HepG2 (cell line): Measurements from ENCODE around the gene EYA3. TPM values are rescaled to one million over a fixed set of nuclear protein-coding genes. Genes with fewer than 3 reads are reported as not detected.
"Not testable (repeated sequence)": the region's sequence is repeated elsewhere in the genome, so short reads cannot be mapped to it uniquely, and the experiment has no call there.

Source experiments
- ATAC-seq: fragments of 200-7000 bp; cut with Tn5 transposase; 3 replicates; pipeline ENCODE4 v1.9.1; 2020; ENCODE audit warnings: mild to moderate bottlenecking, moderate library complexity
- BruUV-seq: library from RNA; stranded (reverse); fragments of 400-500 nt; replicated peaks from 2 replicates; lab custom pipeline; 2021; lab: Mats Ljungman, UMichigan
- CTCF ChIA-PET: fragments of 300-600 bp; formaldehyde crosslinking; extraction: SDS; loops from one replicate; lab custom pipeline; 2021; ENCODE audit warnings: low total read pairs, inconsistent platforms, low intra/inter-chr PET ratio; lab: Yijun Ruan, JAX
- POLR2A ChIA-PET: fragments of 350-600 bp; sonication (Branson Sonifier 250); formaldehyde crosslinking; loops from one replicate; lab custom pipeline; 2020; ENCODE audit warnings: antibody characterized with exemption, inconsistent platforms; lab: Yijun Ruan, JAX
- DNase-seq: peaks from one replicate; pipeline ENCODE4 v3.0.0-alpha.2; 2015; ENCODE audit warnings: low spot score
- FAIRE-seq: peaks from 3 replicates; lab custom pipeline; 2011; peaks lifted over from hg19 to GRCh38; lab: Jason Lieb, UNC
- H2AFZ ChIP-seq: one replicate; pipeline ENCODE4 v1.6.1; 2011; ENCODE audit warnings: low read length, inconsistent platforms
- H3K27ac ChIP-seq: fragments of 300-600 bp; 3 replicates; pipeline ENCODE4 v1.8.0; 2011; ENCODE audit warnings: mixed run types, mild to moderate bottlenecking, mixed read lengths, low read length, inconsistent platforms; ENCODE audit not compliant: insufficient read depth; ENCODE audit errors: extremely low read length
- H3K27me3 ChIP-seq, 2 experiments: fragments of 200-600 bp in 1 of 2; 2 replicates in 1 of 2; 3 replicates in 1 of 2; pipeline versions ENCODE4 v1.6.0 to v1.8.0; 2011; ENCODE audit warnings: low read length in 2 of 2, mild to moderate bottlenecking in 2 of 2, moderate library complexity in 2 of 2, inconsistent platforms in 1 of 2; ENCODE audit not compliant: insufficient read depth in 2 of 2, control insufficient read depth in 1 of 2
- H3K36me3 ChIP-seq, 2 experiments: fragments of 200-600 bp in 1 of 2; replicated peaks in 1 of 2; 2 replicates in 1 of 2; 3 replicates in 1 of 2; pipeline versions ENCODE4 v1.5.1 to v1.8.0; 2011; ENCODE audit warnings: low read length in 2 of 2, inconsistent platforms in 1 of 2; ENCODE audit not compliant: insufficient read depth in 2 of 2, control insufficient read depth in 1 of 2
- H3K4me1 ChIP-seq: 2 replicates; pipeline ENCODE4 v1.5.1; 2012; ENCODE audit warnings: low read length, inconsistent platforms; ENCODE audit not compliant: insufficient read depth
- H3K4me2 ChIP-seq: 2 replicates; pipeline ENCODE4 v1.6.0; 2011; ENCODE audit warnings: low read depth, low read length, inconsistent platforms
- H3K4me3 ChIP-seq, 3 experiments: fragments of 200-600 bp in 1 of 3; sonication (generic), shearing (Covaris generic) in 1 of 3; replicated peaks in 1 of 3; 2 replicates each; pipeline ENCODE4 v1.5.1; 2011 to 2016; ENCODE audit warnings: low read length in 3 of 3, inconsistent platforms in 2 of 3, low read depth in 2 of 3, mild to moderate bottlenecking in 2 of 3, control low read depth in 1 of 3, mixed read lengths in 1 of 3; ENCODE audit not compliant: insufficient read depth in 1 of 3
- H3K79me2 ChIP-seq: one replicate; pipeline ENCODE4 v1.6.1; 2011; ENCODE audit warnings: low read length, inconsistent platforms; ENCODE audit not compliant: insufficient read depth
- H3K9ac ChIP-seq: 2 replicates; pipeline ENCODE4 v1.6.0; 2011; ENCODE audit warnings: mild to moderate bottlenecking, low read depth, low read length, inconsistent platforms; ENCODE audit not compliant: insufficient read depth
- H3K9me3 ChIP-seq: 2 replicates; pipeline ENCODE4 v1.5.1; 2012; ENCODE audit warnings: mild to moderate bottlenecking, low read length
- H4K20me1 ChIP-seq: 2 replicates; pipeline ENCODE4 v1.6.0; 2011; ENCODE audit warnings: inconsistent platforms, mild to moderate bottlenecking, low read length, moderate library complexity; ENCODE audit not compliant: insufficient read depth
- CREM ChIP-seq, 2 experiments: sonication (generic) in 1 of 2; formaldehyde crosslinking in 1 of 2; IDR thresholded peaks; 2 replicates each; pipeline versions ENCODE4 v1.4.0 to v1.6.1; 2016 to 2020; ENCODE audit warnings: antibody characterized with exemption in 1 of 2, mild to moderate bottlenecking in 1 of 2, missing genetic modification reagents in 1 of 2
- FOXP1 ChIP-seq, 2 experiments: fragments of 450-650 bp in 1 of 2; IDR thresholded peaks; 2 replicates each; pipeline ENCODE4 v1.6.1; 2017 to 2018; ENCODE audit warnings: antibody characterized with exemption in 1 of 2
- HNF4G ChIP-seq, 2 experiments: sonication (generic) in 1 of 2; formaldehyde crosslinking in 1 of 2; IDR thresholded peaks; 2 replicates each; pipeline versions ENCODE4 v1.4.0 to v1.6.1; 2011 to 2020; ENCODE audit warnings: borderline replicate concordance in 2 of 2, low read depth in 2 of 2, mild to moderate bottlenecking in 2 of 2, low read length in 1 of 2, missing genetic modification reagents in 1 of 2, moderate library complexity in 1 of 2
- ISX ChIP-seq: sonication (generic); formaldehyde crosslinking; conservative IDR thresholded peaks from 2 replicates; pipeline ENCODE4 v1.5.0; 2020; ENCODE audit warnings: missing genetic modification reagents
- LCORL ChIP-seq, 2 experiments: fragments of 450-650 bp in 1 of 2; sonication (generic) in 1 of 2; formaldehyde crosslinking in 1 of 2; IDR thresholded peaks; 2 replicates each; pipeline versions ENCODE4 v1.5.0 to v1.6.1; 2017 to 2020; ENCODE audit warnings: antibody characterized with exemption in 1 of 2, missing genetic modification reagents in 1 of 2
- PRMT3 ChIP-seq: sonication (generic); formaldehyde crosslinking; IDR thresholded peaks from 2 replicates; pipeline ENCODE4 v1.8.1; 2022; ENCODE audit warnings: low read depth, mild to moderate bottlenecking, moderate library complexity, missing genetic modification reagents, borderline replicate concordance
- RARA ChIP-seq: IDR thresholded peaks from 2 replicates; pipeline ENCODE4 v1.6.1; 2016; ENCODE audit warnings: missing genetic modification reagents, missing compliant biosample characterization
- SIN3B ChIP-seq: fragments of 150-350 bp; IDR thresholded peaks from 2 replicates; pipeline ENCODE4 v1.6.1; 2014; ENCODE audit warnings: low read length
- SNAPC2 ChIP-seq: sonication (generic); formaldehyde crosslinking; IDR thresholded peaks from 2 replicates; pipeline ENCODE4 v1.8.1; 2022; ENCODE audit warnings: mild to moderate bottlenecking, missing genetic modification reagents
- ZBTB42 ChIP-seq: sonication (generic); formaldehyde crosslinking; IDR thresholded peaks from 2 replicates; pipeline ENCODE4 v1.5.0; 2020; ENCODE audit warnings: mild to moderate bottlenecking, missing genetic modification reagents
- ZFAT ChIP-seq: sonication (generic); formaldehyde crosslinking; conservative IDR thresholded peaks from 2 replicates; pipeline ENCODE4 v1.8.1; 2023; ENCODE audit warnings: missing genetic modification reagents, inconsistent platforms
- ZNF780A ChIP-seq: sonication (generic); formaldehyde crosslinking; IDR thresholded peaks from 2 replicates; pipeline ENCODE4 v1.8.0; 2022; ENCODE audit warnings: mild to moderate bottlenecking, missing genetic modification reagents, moderate library complexity
- ZSCAN12 ChIP-seq: sonication (generic); formaldehyde crosslinking; IDR thresholded peaks from 2 replicates; pipeline ENCODE4 v1.9.0; 2021; ENCODE audit warnings: mild to moderate bottlenecking, missing genetic modification reagents
- ZSCAN31 ChIP-seq: sonication (generic); formaldehyde crosslinking; IDR thresholded peaks from 2 replicates; pipeline ENCODE4 v1.5.0; 2020; ENCODE audit warnings: low read depth, mild to moderate bottlenecking, missing genetic modification reagents
- WGBS: methylation state at CpG from one replicate; pipeline ENCODE4 v1.1.6; 2017; ENCODE audit warnings: low lambda C conversion rate; 5-methylcytosine and 5-hydroxymethylcytosine counted together
- in situ Hi-C: cut with HindIII; loops from 2 replicates; pipeline ENCODE4 v1.10.0; 2017; ENCODE audit warnings: low pct_unique_long_range_greater_than_20kb; ENCODE audit not compliant: extremely low pct_ligation_motif_present
- intact Hi-C: fragments of 100-400 bp; cut with micrococcal nuclease; formaldehyde crosslinking; loops from one replicate; pipeline ENCODE4 v1.10.0; 2022; ENCODE audit not compliant: unreplicated experiment
- polyA plus RNA-seq, 8 experiments: library from polyadenylated mRNA; depleted of rRNA in 3 of 8; stranded (reverse) in 7 of 8; unstranded in 1 of 8; fragments of >200 nt; fragmentation: Illumina TruSeq in 4 of 8; extraction: Trizol in 4 of 8; gene quantifications; 2 replicates each; pipeline versions ENCODE4 v1.2.1 to v1.2.3, GENCODE V29; 2011 to 2016; ENCODE audit warnings: low read depth in 4 of 8, missing spikeins in 1 of 8, mixed read lengths in 1 of 8; ENCODE audit not compliant: insufficient read depth in 1 of 8
- total RNA-seq, 5 experiments: library from RNA; depleted of rRNA; stranded (reverse); fragments of >200 nt; fragmentation: Illumina TruSeq; extraction: Trizol; gene quantifications; 2 replicates each; pipeline ENCODE4 v1.2.3, GENCODE V29; 2016; ENCODE audit warnings: low read depth in 1 of 5
- TF ChIP-seq, protein P1 (sequence below): sonication (generic); formaldehyde crosslinking; IDR thresholded peaks from 2 replicates; pipeline ENCODE4 v1.4.0; 2020; ENCODE audit warnings: missing genetic modification reagents

EYA3 gene
- total and polyA plus RNA-seq, 2 of the 13 experiments (the other 11 are each of a cell fraction or from before 2014, with no cell fraction given): 13.9 to 19.7 TPM

GRCh38 chr1:28003117-28003516 lies 85.3 kb downstream of the EYA3 start:
- CTCF ChIA-PET; H4K20me1 ChIP-seq; H3K27ac ChIP-seq; H2AFZ ChIP-seq; H3K9ac ChIP-seq; BruUV-seq; POLR2A ChIA-PET; H3K4me1 ChIP-seq; H3K4me2 ChIP-seq; DNase-seq; H3K9me3 ChIP-seq; in situ Hi-C loops; H3K79me2 ChIP-seq; H3K4me3 ChIP-seq; H3K27me3 ChIP-seq; ATAC-seq; FAIRE-seq; intact Hi-C loops; TF ChIP-seq FOXP1 (CRISPR knock-in tag; IDR thresholded peaks at IDR 0.05): not testable (repeated sequence)
- peaks cover 5 to 28% of the 10 kb centered on the region in 2 experiments; a peak in 3 of 5 replicates for H3K36me3 ChIP-seq
- TF ChIP-seq FOXP1 (IDR thresholded peaks at IDR 0.05): peak; percentile 84
- WGBS: 99% methylated on average over 8 of the region's 8 CpGs

DNA sequence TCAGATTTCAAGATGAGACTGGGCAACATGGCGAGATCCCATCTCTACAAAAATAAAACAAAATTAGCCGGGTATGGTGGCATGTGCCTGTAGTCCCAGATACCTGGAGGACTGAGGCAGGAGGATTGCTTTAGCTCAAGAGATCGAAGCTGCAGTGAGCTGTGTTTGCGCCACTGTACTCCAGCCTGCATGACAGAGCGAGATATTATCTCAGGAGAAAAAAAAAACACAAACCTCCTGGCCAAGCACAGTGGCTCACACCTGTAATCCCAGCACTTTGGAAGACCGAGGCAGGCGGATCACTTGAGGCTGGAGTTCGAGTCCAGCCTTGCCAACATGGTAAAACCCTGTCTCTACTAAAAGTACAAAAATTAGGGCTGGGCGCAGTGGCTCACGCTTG lies 85.8 kb downstream of the EYA3 start:
- intact Hi-C loops (no loop called here), in situ Hi-C loops (no loop called here)
- no TSS peak for BruUV-seq
- Histone ChIP-seq H3K4me3 (no peak overlapping the region), H3K4me2 (no peak overlapping the region), H3K79me2 (no peaks in the 10 kb centered on the region), H4K20me1 (no peaks in the 10 kb centered on the region), H3K4me1 (no peaks in the 10 kb centered on the region), H3K9me3 (no peaks in the 10 kb centered on the region), H2AFZ (no peak overlapping the region), H3K36me3 (peaks cover 5 to 34% of the 10 kb centered on the region in 2 experiments; a peak in 3 of 5 replicates), H3K9ac (no peak overlapping the region), H3K27me3 (no peaks in the 10 kb centered on the region), H3K27ac (no peak overlapping the region)
- ChIA-PET POLR2A (no interaction called here), CTCF (no interaction called here)
- ATAC-seq (no peak), FAIRE-seq (no peak), DNase-seq (no peak)
- 99% methylated on average over 10 of the region's 10 CpGs for WGBS
- no peak for TF ChIP-seq ZSCAN12
- no peak for TF ChIP-seq ZSCAN31
- TF ChIP-seq ZBTB42 (CRISPR knock-in tag): no peak
- TF ChIP-seq RARA (CRISPR knock-in tag): no peak
- TF ChIP-seq CREM (IDR thresholded peaks at IDR 0.05): no peak
- no peak for TF ChIP-seq CREM (CRISPR knock-in tag; IDR thresholded peaks at IDR 0.05)
- no peak for TF ChIP-seq HNF4G (IDR thresholded peaks at IDR 0.05; ENCODE audit: borderline replicate concordance, low read depth, low read length)
- TF ChIP-seq HNF4G (CRISPR knock-in tag; IDR thresholded peaks at IDR 0.05; ENCODE audit: borderline replicate concordance, low read depth): no peak
- TF ChIP-seq ZFAT (CRISPR knock-in tag): no peak
- no peak for TF ChIP-seq PRMT3 (CRISPR knock-in tag)
- TF ChIP-seq LCORL (IDR thresholded peaks at IDR 0.05): no peak
- TF ChIP-seq LCORL (CRISPR knock-in tag; IDR thresholded peaks at IDR 0.05): no peak
- TF ChIP-seq SIN3B: no peak
- no peak for TF ChIP-seq ZNF780A (CRISPR knock-in tag)
- TF ChIP-seq SNAPC2 (CRISPR knock-in tag): no peak
- TF ChIP-seq, protein P1, sequence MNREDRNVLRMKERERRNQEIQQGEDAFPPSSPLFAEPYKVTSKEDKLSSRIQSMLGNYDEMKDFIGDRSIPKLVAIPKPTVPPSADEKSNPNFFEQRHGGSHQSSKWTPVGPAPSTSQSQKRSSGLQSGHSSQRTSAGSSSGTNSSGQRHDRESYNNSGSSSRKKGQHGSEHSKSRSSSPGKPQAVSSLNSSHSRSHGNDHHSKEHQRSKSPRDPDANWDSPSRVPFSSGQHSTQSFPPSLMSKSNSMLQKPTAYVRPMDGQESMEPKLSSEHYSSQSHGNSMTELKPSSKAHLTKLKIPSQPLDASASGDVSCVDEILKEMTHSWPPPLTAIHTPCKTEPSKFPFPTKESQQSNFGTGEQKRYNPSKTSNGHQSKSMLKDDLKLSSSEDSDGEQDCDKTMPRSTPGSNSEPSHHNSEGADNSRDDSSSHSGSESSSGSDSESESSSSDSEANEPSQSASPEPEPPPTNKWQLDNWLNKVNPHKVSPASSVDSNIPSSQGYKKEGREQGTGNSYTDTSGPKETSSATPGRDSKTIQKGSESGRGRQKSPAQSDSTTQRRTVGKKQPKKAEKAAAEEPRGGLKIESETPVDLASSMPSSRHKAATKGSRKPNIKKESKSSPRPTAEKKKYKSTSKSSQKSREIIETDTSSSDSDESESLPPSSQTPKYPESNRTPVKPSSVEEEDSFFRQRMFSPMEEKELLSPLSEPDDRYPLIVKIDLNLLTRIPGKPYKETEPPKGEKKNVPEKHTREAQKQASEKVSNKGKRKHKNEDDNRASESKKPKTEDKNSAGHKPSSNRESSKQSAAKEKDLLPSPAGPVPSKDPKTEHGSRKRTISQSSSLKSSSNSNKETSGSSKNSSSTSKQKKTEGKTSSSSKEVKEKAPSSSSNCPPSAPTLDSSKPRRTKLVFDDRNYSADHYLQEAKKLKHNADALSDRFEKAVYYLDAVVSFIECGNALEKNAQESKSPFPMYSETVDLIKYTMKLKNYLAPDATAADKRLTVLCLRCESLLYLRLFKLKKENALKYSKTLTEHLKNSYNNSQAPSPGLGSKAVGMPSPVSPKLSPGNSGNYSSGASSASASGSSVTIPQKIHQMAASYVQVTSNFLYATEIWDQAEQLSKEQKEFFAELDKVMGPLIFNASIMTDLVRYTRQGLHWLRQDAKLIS: no peak
- no peak for TF ChIP-seq ISX
